ENCODE data around the gene COBL.

- TF ChIP-seq CTCF (IDR thresholded peaks at IDR 0.05; ENCODE audit: low read depth, low read length, poor library complexity, severe bottlenecking), result no peak
- TF ChIP-seq EZH2phosphoT487 (IDR thresholded peaks at IDR 0.05; ENCODE audit: borderline replicate concordance, low read length), result no peak
These were observed 327.6 kb downstream of the COBL start for GRCh38 chr7:50988988-50989387.
